ENCODE results near the gene NEMP1. TPM values are rescaled to one million over a fixed set of nuclear protein-coding genes. Genes with fewer than 3 reads are reported as not detected.
"Not testable (repeated sequence)": the region's sequence is repeated elsewhere in the genome, so short reads cannot be mapped to it uniquely, and the experiment has no call there.

Gene NEMP1
- total RNA-seq, 1 experiment from 2014 or later = 23.9 TPM

GRCh38 chr12:57040750-57041149 is 37.8 kb downstream of the NEMP1 start:
- in situ Hi-C loops (cut with HindIII; ENCODE audit: low sequenced_read_pairs) = no loop called here
- DNase-seq (ENCODE audit: low spot score) = no peak

- in situ Hi-C loops (cut with HindIII; ENCODE audit: low sequenced_read_pairs) = no loop called here
Measured at GRCh38 chr12:57040211-57040610, 38.4 kb downstream of the NEMP1 start.

GRCh38 chr12:57039016-57039798 is 39.4 kb downstream of the NEMP1 start:
- in situ Hi-C loops (cut with HindIII; ENCODE audit: low sequenced_read_pairs) = no loop called here
- DNase-seq (ENCODE audit: low spot score) = no peak

More at GRCh38 chr12:57040211-57040610, 38.4 kb downstream of the NEMP1 start:
- no peak for DNase-seq (ENCODE audit: low spot score)

GRCh38 chr12:57037264-57037663 is 41.3 kb downstream of the NEMP1 start:
- DNase-seq (ENCODE audit: low spot score) = no peak
- in situ Hi-C loops (cut with HindIII; ENCODE audit: low sequenced_read_pairs) = no loop called here

- DNase-seq (ENCODE audit: low spot score) = no peak
- in situ Hi-C loops (cut with HindIII; ENCODE audit: low sequenced_read_pairs) = no loop called here
Measured at GRCh38 chr12:57033431-57033830, 45.2 kb downstream of the NEMP1 start.

- DNase-seq (ENCODE audit: low spot score) = no peak
- in situ Hi-C loops (cut with HindIII; ENCODE audit: low sequenced_read_pairs) = no loop called here
Measured at GRCh38 chr12:57031789-57032188, 46.8 kb downstream of the NEMP1 start.

GRCh38 chr12:57031138-57031725 is 47.4 kb downstream of the NEMP1 start:
- no peak for DNase-seq (ENCODE audit: low spot score)

GRCh38 chr12:57029457-57029856 is 49.1 kb downstream of the NEMP1 start:
- in situ Hi-C loops (cut with HindIII; ENCODE audit: low sequenced_read_pairs) = no loop called here
- no peak for DNase-seq (ENCODE audit: low spot score)

More at GRCh38 chr12:57031138-57031725, 47.4 kb downstream of the NEMP1 start:
- in situ Hi-C loops (cut with HindIII; ENCODE audit: low sequenced_read_pairs) = no loop called here

- in situ Hi-C loops (cut with HindIII; ENCODE audit: low sequenced_read_pairs) = no loop called here
Measured at GRCh38 chr12:57027805-57028153, 50.8 kb downstream of the NEMP1 start.

GRCh38 chr12:57027011-57027804 is 51.4 kb downstream of the NEMP1 start:
- DNase-seq (ENCODE audit: low spot score) = no peak
- in situ Hi-C loops (cut with HindIII; ENCODE audit: low sequenced_read_pairs) = no loop called here

More at GRCh38 chr12:57027805-57028153, 50.8 kb downstream of the NEMP1 start:
- DNase-seq (ENCODE audit: low spot score) = no peak

- in situ Hi-C loops (cut with HindIII; ENCODE audit: low sequenced_read_pairs) = no loop called here
Measured at GRCh38 chr12:57025196-57025595, 53.4 kb downstream of the NEMP1 start.

GRCh38 chr12:57022324-57022723 is 56.3 kb downstream of the NEMP1 start:
- DNase-seq (ENCODE audit: low spot score); in situ Hi-C loops (cut with HindIII; ENCODE audit: low sequenced_read_pairs): not testable (repeated sequence)

More at GRCh38 chr12:57025196-57025595, 53.4 kb downstream of the NEMP1 start:
- no peak for DNase-seq (ENCODE audit: low spot score)

- in situ Hi-C loops (cut with HindIII; ENCODE audit: low sequenced_read_pairs) = no loop called here
- no peak for DNase-seq (ENCODE audit: low spot score)
Measured at GRCh38 chr12:57019983-57020719, 58.4 kb downstream of the NEMP1 start.

GRCh38 chr12:57018906-57019305 is 59.7 kb downstream of the NEMP1 start:
- DNase-seq (ENCODE audit: low spot score) = no peak
- in situ Hi-C loops (cut with HindIII; ENCODE audit: low sequenced_read_pairs) = no loop called here

GRCh38 chr12:57018353-57018752 is 60.2 kb downstream of the NEMP1 start:
- DNase-seq (ENCODE audit: low spot score); in situ Hi-C loops (cut with HindIII; ENCODE audit: low sequenced_read_pairs): not testable (repeated sequence)

- in situ Hi-C loops (cut with HindIII; ENCODE audit: low sequenced_read_pairs) = no loop called here
- DNase-seq (ENCODE audit: low spot score) = no peak
Measured at GRCh38 chr12:57016348-57016747, 62.2 kb downstream of the NEMP1 start, which contains the start of gene TAC3. Gene TAC3 (minus strand): TSS chr12:57016529. CDS start chr12:57015797, 732 bp downstream.

GRCh38 chr12:57012600-57013465 is 65.8 kb downstream of the NEMP1 start:
- no peak for DNase-seq (ENCODE audit: low spot score)
- in situ Hi-C loops (cut with HindIII; ENCODE audit: low sequenced_read_pairs) = no loop called here
